NB4 (cell line): Measurements from ENCODE around the gene EEF1AKMT4.

Experiments
- MYC ChIP-seq: IDR thresholded peaks from 2 replicates; pipeline ENCODE4 v1.6.1; 2011; ENCODE audit warnings: low read depth, low read length
- POLR2A ChIP-seq: IDR thresholded peaks from 2 replicates; pipeline ENCODE4 v1.6.1; 2011; ENCODE audit warnings: mild to moderate bottlenecking; ENCODE audit not compliant: insufficient read length; ENCODE audit errors: extremely low read depth
- TF ChIP-seq, protein P1 (sequence below): IDR thresholded peaks from one replicate; pipeline ENCODE4 v1.5.1; 2012; ENCODE audit warnings: low read depth, low read length
- TF ChIP-seq, protein P2 (sequence below): IDR thresholded peaks from 2 replicates; pipeline ENCODE4 v1.6.1; 2011; ENCODE audit warnings: low read depth, low read length

DNA sequence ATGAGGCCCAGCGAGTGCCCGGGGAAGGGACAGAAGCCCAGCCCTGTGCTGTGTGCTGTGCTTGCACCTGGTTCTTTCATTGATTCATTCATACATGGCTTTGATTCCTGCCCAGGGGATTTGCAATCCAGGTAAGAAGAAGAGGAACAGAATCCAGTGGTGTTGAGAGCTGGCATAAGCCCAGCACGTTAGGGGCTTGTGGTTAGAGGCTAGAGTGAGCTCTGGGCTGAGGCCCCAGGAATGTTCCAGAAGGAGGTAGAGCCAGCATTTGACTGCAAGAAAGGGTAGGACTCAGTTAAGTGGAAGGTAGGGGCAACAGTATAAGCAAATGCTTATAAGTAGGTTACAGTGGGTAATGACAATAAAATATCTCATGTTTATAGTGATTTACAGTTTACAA is 17.8 kb upstream of the EEF1AKMT4 start:
- TF ChIP-seq POLR2A: no peak
- TF ChIP-seq, protein P1, sequence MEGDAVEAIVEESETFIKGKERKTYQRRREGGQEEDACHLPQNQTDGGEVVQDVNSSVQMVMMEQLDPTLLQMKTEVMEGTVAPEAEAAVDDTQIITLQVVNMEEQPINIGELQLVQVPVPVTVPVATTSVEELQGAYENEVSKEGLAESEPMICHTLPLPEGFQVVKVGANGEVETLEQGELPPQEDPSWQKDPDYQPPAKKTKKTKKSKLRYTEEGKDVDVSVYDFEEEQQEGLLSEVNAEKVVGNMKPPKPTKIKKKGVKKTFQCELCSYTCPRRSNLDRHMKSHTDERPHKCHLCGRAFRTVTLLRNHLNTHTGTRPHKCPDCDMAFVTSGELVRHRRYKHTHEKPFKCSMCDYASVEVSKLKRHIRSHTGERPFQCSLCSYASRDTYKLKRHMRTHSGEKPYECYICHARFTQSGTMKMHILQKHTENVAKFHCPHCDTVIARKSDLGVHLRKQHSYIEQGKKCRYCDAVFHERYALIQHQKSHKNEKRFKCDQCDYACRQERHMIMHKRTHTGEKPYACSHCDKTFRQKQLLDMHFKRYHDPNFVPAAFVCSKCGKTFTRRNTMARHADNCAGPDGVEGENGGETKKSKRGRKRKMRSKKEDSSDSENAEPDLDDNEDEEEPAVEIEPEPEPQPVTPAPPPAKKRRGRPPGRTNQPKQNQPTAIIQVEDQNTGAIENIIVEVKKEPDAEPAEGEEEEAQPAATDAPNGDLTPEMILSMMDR: no peak
- TF ChIP-seq MYC: no peak
- TF ChIP-seq, protein P2, sequence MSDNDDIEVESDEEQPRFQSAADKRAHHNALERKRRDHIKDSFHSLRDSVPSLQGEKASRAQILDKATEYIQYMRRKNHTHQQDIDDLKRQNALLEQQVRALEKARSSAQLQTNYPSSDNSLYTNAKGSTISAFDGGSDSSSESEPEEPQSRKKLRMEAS: no peak
